OCI-LY1 (cell line): ENCODE data around the gene PDE1C.

ENCODE experiments used
- H2AFZ ChIP-seq: fragments of 200-600 bp; sonication (generic), shearing (Covaris generic); 2 replicates; pipeline ENCODE4 v1.6.0; 2014; ENCODE audit warnings: antibody characterized with exemption, mild to moderate bottlenecking, low read length
- H3F3A ChIP-seq: fragments of 200-600 bp; sonication (generic), shearing (Covaris generic); 2 replicates; pipeline ENCODE4 v1.6.0; 2014; ENCODE audit warnings: mild to moderate bottlenecking, antibody characterized with exemption, low read length, moderate library complexity; ENCODE audit not compliant: insufficient read depth
- H3K27ac ChIP-seq: fragments of 200-600 bp; sonication (generic); 2 replicates; pipeline ENCODE4 v1.5.1; 2014; ENCODE audit warnings: low read length, mixed run types, mild to moderate bottlenecking, low read depth; ENCODE audit not compliant: poor library complexity, severe bottlenecking
- H3K27me3 ChIP-seq: fragments of 200-600 bp; sonication (generic); 2 replicates; pipeline ENCODE4 v1.6.0; 2014; ENCODE audit warnings: antibody characterized with exemption, mild to moderate bottlenecking, low read length, moderate library complexity; ENCODE audit not compliant: insufficient read depth
- H3K36me3 ChIP-seq: fragments of 200-600 bp; sonication (generic); 2 replicates; pipeline ENCODE4 v1.6.1; 2014; ENCODE audit warnings: mild to moderate bottlenecking, antibody characterized with exemption, low read length, moderate library complexity, mixed read lengths; ENCODE audit not compliant: insufficient read depth
- H3K4me1 ChIP-seq: fragments of 200-600 bp; sonication (generic); 2 replicates; pipeline ENCODE4 v1.5.1; 2014; ENCODE audit warnings: mild to moderate bottlenecking, low read length, moderate library complexity; ENCODE audit not compliant: insufficient read depth, severe bottlenecking
- H3K4me2 ChIP-seq: fragments of 200-600 bp; sonication (generic), shearing (Covaris generic); 2 replicates; pipeline ENCODE4 v1.6.1; 2014; ENCODE audit warnings: low read length
- H3K4me3 ChIP-seq: fragments of 200-600 bp; sonication (generic); 2 replicates; pipeline ENCODE4 v1.5.1; 2014; ENCODE audit warnings: low read length, low read depth, mild to moderate bottlenecking, mixed read lengths; ENCODE audit not compliant: poor library complexity, severe bottlenecking
- H3K79me2 ChIP-seq: fragments of 200-600 bp; shearing (Covaris generic); 2 replicates; pipeline ENCODE4 v1.6.1; 2016; ENCODE audit warnings: mixed run types, low read length, mixed read lengths; ENCODE audit not compliant: insufficient read depth
- H3K9ac ChIP-seq: fragments of 200-600 bp; sonication (generic), shearing (Covaris generic); 2 replicates; pipeline ENCODE4 v1.6.1; 2014; ENCODE audit warnings: mild to moderate bottlenecking, low read length, mixed read lengths
- H3K9me2 ChIP-seq: fragments of 200-600 bp; sonication (generic), shearing (Covaris generic); 2 replicates; pipeline ENCODE4 v1.6.1; 2014; ENCODE audit warnings: low read depth, mild to moderate bottlenecking, low read length, mixed read lengths
- H3K9me3 ChIP-seq: fragments of 200-600 bp; shearing (Covaris generic); 2 replicates; pipeline ENCODE4 v1.6.1; 2014; ENCODE audit warnings: low read length, mixed read lengths
- H4K20me1 ChIP-seq: fragments of 200-600 bp; sonication (generic), shearing (Covaris generic); 2 replicates; pipeline ENCODE4 v1.6.0; 2016; ENCODE audit warnings: mild to moderate bottlenecking, low read length; ENCODE audit not compliant: insufficient read depth
- CTCF ChIP-seq: fragments of 200-600 bp; sonication (generic), shearing (Covaris generic); IDR thresholded peaks from 2 replicates; pipeline ENCODE4 v1.5.1; 2017; ENCODE audit warnings: mild to moderate bottlenecking, antibody characterized with exemption, low read length, moderate library complexity, mixed read lengths
- EZH2 ChIP-seq: fragments of 200-600 bp; sonication (generic), shearing (Covaris generic); IDR thresholded peaks from 2 replicates; pipeline ENCODE4 v1.8.0; 2017; ENCODE audit warnings: borderline replicate concordance, mixed run types, mild to moderate bottlenecking, antibody characterized with exemption, low read length, moderate library complexity, mixed read lengths

Gene PDE1C

GRCh38 chr7:32089256-32089655 is 19.0 kb upstream of the PDE1C start:
- Histone ChIP-seq H3K4me3 (no peak overlapping the region), H3K9me3 (no peaks in the 10 kb centered on the region), H2AFZ (no peak overlapping the region), H3K9me2 (no peaks in the 10 kb centered on the region), H3K4me1 (no peaks in the 10 kb centered on the region), H3K36me3 (no peaks in the 10 kb centered on the region), H3F3A (no peaks in the 10 kb centered on the region), H4K20me1 (no peaks in the 10 kb centered on the region), H3K79me2 (no peaks in the 10 kb centered on the region), H3K27me3 (no peaks in the 10 kb centered on the region), H3K9ac (no peak overlapping the region), H3K27ac (no peak overlapping the region), H3K4me2 (no peak overlapping the region)
- TF ChIP-seq EZH2 (no peak), CTCF (no peak)

- TF ChIP-seq CTCF (no peak), EZH2 (no peak)
- no peak overlapping the region for H2AFZ ChIP-seq
- no peaks in the 10 kb centered on the region for H3K79me2 ChIP-seq
- H3K9me3 ChIP-seq: no peaks in the 10 kb centered on the region
- no peak overlapping the region for H3K4me3 ChIP-seq
- no peak overlapping the region for H3K9ac ChIP-seq
- H4K20me1 ChIP-seq: no peaks in the 10 kb centered on the region
- H3K9me2 ChIP-seq: no peaks in the 10 kb centered on the region
- H3F3A ChIP-seq: no peaks in the 10 kb centered on the region
- H3K4me2 ChIP-seq: no peak overlapping the region
- H3K36me3 ChIP-seq: no peaks in the 10 kb centered on the region
- no peaks in the 10 kb centered on the region for H3K27me3 ChIP-seq
- no peak overlapping the region for H3K27ac ChIP-seq
- H3K4me1 ChIP-seq: no peaks in the 10 kb centered on the region
These were observed 18.3 kb upstream of the PDE1C start for GRCh38 chr7:32088451-32088881.

GRCh38 chr7:32079510-32079909 is 9.3 kb upstream of the PDE1C start:
- no peak overlapping the region for H3K27ac ChIP-seq
- no peaks in the 10 kb centered on the region for H3F3A ChIP-seq
- no peak overlapping the region for H3K4me2 ChIP-seq
- TF ChIP-seq EZH2 (no peak), CTCF (no peak)
- no peak overlapping the region for H3K9ac ChIP-seq
- H3K79me2 ChIP-seq: no peaks in the 10 kb centered on the region
- H3K9me2 ChIP-seq: no peaks in the 10 kb centered on the region
- H3K9me3 ChIP-seq: no peaks in the 10 kb centered on the region
- H3K4me3 ChIP-seq: no peak overlapping the region
- H2AFZ ChIP-seq: no peak overlapping the region
- no peaks in the 10 kb centered on the region for H3K27me3 ChIP-seq
- no peaks in the 10 kb centered on the region for H3K4me1 ChIP-seq
- no peaks in the 10 kb centered on the region for H3K36me3 ChIP-seq
- no peaks in the 10 kb centered on the region for H4K20me1 ChIP-seq
